Loucy (cell line): Measurements from ENCODE around the gene CYYR1.

Experiments
- H2AFZ ChIP-seq: fragments of 200-600 bp; sonication (generic); 2 replicates; pipeline ENCODE4 v1.6.0; 2016; ENCODE audit warnings: antibody characterized with exemption, mild to moderate bottlenecking, low read length, moderate library complexity
- H3F3A ChIP-seq: fragments of 200-600 bp; 2 replicates; pipeline ENCODE4 v1.6.0; 2016; ENCODE audit warnings: antibody characterized with exemption, low read depth, mild to moderate bottlenecking
- H3K27me3 ChIP-seq: fragments of 200-600 bp; sonication (generic); 2 replicates; pipeline ENCODE4 v1.6.1; 2014; ENCODE audit warnings: low read length, mild to moderate bottlenecking; ENCODE audit not compliant: insufficient read depth, poor library complexity, severe bottlenecking
- H3K36me3 ChIP-seq: fragments of 200-600 bp; sonication (generic); 2 replicates; pipeline ENCODE4 v1.6.1; 2016; ENCODE audit warnings: low read length; ENCODE audit not compliant: insufficient read depth
- H3K4me1 ChIP-seq: fragments of 200-600 bp; sonication (generic); 2 replicates; pipeline ENCODE4 v1.5.1; 2014; ENCODE audit warnings: low read length, mild to moderate bottlenecking; ENCODE audit not compliant: insufficient read depth, poor library complexity, severe bottlenecking
- H3K4me2 ChIP-seq: fragments of 200-600 bp; sonication (generic); 2 replicates; pipeline ENCODE4 v1.6.0; 2014; ENCODE audit warnings: antibody characterized with exemption, low read length, low read depth, mild to moderate bottlenecking; ENCODE audit not compliant: poor library complexity, severe bottlenecking
- H3K4me3 ChIP-seq: fragments of 200-600 bp; sonication (generic); 2 replicates; pipeline ENCODE4 v1.5.1; 2014; ENCODE audit warnings: low read length, mild to moderate bottlenecking, mixed read lengths; ENCODE audit not compliant: poor library complexity, severe bottlenecking
- H3K79me2 ChIP-seq: fragments of 200-600 bp; sonication (generic); 2 replicates; pipeline ENCODE4 v1.6.1; 2014; ENCODE audit warnings: low read length; ENCODE audit not compliant: insufficient read depth
- H3K9ac ChIP-seq: fragments of 200-600 bp; sonication (generic); 2 replicates; pipeline ENCODE4 v1.6.0; 2014; ENCODE audit warnings: mild to moderate bottlenecking, low read depth, low read length, moderate library complexity; ENCODE audit not compliant: poor library complexity, severe bottlenecking
- H3K9me2 ChIP-seq: fragments of 200-600 bp; sonication (generic); replicated peaks from 2 replicates; pipeline ENCODE4 v1.6.1; 2016; ENCODE audit warnings: low read depth, low read length, mixed read lengths
- H3K9me3 ChIP-seq: fragments of 200-600 bp; sonication (generic); 2 replicates; pipeline ENCODE4 v1.6.1; 2014; ENCODE audit warnings: mild to moderate bottlenecking, antibody characterized with exemption, low read length, low read depth; ENCODE audit not compliant: insufficient read depth
- H4K20me1 ChIP-seq: fragments of 200-600 bp; sonication (generic); 2 replicates; pipeline ENCODE4 v1.6.0; 2014; ENCODE audit warnings: antibody characterized with exemption, low read length, mild to moderate bottlenecking; ENCODE audit not compliant: insufficient read depth, poor library complexity, severe bottlenecking
- EZH2phosphoT487 ChIP-seq: fragments of 200-600 bp; IDR thresholded peaks from 2 replicates; pipeline ENCODE4 v1.6.1; 2018; ENCODE audit warnings: antibody characterized with exemption, mild to moderate bottlenecking, moderate library complexity, borderline replicate concordance
- TF ChIP-seq, protein P1 (sequence below): fragments of 200-600 bp; sonication (generic); conservative IDR thresholded peaks from 2 replicates; pipeline ENCODE4 v1.5.1; 2014; ENCODE audit warnings: mild to moderate bottlenecking, antibody characterized with exemption, low read length

Gene CYYR1

GRCh38 chr21:26448751-26449150 is 124.3 kb downstream of the CYYR1 start:
- Histone ChIP-seq H3K9ac (no peak overlapping the region), H3K4me2 (no peak overlapping the region), H3K4me1 (no peaks in the 10 kb centered on the region), H3K9me2 (no peaks in the 10 kb centered on the region; the same call in 1 of the 2 replicates), H3K27me3 (no peaks in the 10 kb centered on the region), H2AFZ (no peak overlapping the region), H4K20me1 (no peaks in the 10 kb centered on the region), H3K36me3 (no peaks in the 10 kb centered on the region), H3K9me3 (0 out of 2 replicates have a peak, but pooled peaks cover 6% of the 10 kb centered on the region), H3F3A (no peaks in the 10 kb centered on the region), H3K79me2 (no peaks in the 10 kb centered on the region), H3K4me3 (no peak overlapping the region)
- no peak for TF ChIP-seq EZH2phosphoT487

DNA sequence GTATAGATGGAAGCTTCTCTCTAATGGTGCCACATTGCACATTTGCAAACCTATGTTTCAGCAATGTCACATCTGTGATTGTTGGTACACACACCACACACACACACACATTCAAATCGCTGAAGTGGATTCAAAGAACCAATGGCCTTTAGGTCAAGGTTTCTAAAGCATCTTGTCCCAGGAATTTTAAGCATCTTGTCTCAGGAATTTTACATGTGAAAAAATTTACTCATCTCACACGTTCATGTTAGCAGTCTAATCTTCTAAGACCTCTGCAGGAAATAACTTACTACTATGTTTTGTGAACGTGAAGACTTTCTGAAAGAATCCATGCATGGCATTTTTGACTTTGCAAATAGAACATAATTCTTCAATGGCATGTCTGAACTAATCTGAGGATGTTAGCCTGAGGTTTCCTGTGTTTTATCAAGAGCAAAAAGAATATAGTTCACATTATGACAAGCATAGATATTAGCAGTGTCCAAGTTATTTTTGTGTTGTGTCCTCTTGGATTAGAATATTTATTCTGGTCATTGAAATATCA is 125.1 kb downstream of the CYYR1 start:
- no peak overlapping the region for H2AFZ ChIP-seq
- H3K36me3 ChIP-seq, result no peaks in the 10 kb centered on the region
- no peaks in the 10 kb centered on the region for H3K27me3 ChIP-seq
- H3K9me2 ChIP-seq, result no peaks in the 10 kb centered on the region; the same call in 1 of the 2 replicates
- 0 out of 2 replicates have a peak, but pooled peaks cover 6% of the 10 kb centered on the region for H3K9me3 ChIP-seq
- H3K4me3 ChIP-seq, result no peak overlapping the region
- no peaks in the 10 kb centered on the region for H4K20me1 ChIP-seq
- H3K79me2 ChIP-seq, result no peaks in the 10 kb centered on the region
- H3K4me2 ChIP-seq, result no peak overlapping the region
- TF ChIP-seq, protein P1, sequence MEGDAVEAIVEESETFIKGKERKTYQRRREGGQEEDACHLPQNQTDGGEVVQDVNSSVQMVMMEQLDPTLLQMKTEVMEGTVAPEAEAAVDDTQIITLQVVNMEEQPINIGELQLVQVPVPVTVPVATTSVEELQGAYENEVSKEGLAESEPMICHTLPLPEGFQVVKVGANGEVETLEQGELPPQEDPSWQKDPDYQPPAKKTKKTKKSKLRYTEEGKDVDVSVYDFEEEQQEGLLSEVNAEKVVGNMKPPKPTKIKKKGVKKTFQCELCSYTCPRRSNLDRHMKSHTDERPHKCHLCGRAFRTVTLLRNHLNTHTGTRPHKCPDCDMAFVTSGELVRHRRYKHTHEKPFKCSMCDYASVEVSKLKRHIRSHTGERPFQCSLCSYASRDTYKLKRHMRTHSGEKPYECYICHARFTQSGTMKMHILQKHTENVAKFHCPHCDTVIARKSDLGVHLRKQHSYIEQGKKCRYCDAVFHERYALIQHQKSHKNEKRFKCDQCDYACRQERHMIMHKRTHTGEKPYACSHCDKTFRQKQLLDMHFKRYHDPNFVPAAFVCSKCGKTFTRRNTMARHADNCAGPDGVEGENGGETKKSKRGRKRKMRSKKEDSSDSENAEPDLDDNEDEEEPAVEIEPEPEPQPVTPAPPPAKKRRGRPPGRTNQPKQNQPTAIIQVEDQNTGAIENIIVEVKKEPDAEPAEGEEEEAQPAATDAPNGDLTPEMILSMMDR, result no peak
- no peak for TF ChIP-seq EZH2phosphoT487
- no peaks in the 10 kb centered on the region for H3F3A ChIP-seq
- H3K4me1 ChIP-seq, result no peaks in the 10 kb centered on the region
- no peak overlapping the region for H3K9ac ChIP-seq

DNA sequence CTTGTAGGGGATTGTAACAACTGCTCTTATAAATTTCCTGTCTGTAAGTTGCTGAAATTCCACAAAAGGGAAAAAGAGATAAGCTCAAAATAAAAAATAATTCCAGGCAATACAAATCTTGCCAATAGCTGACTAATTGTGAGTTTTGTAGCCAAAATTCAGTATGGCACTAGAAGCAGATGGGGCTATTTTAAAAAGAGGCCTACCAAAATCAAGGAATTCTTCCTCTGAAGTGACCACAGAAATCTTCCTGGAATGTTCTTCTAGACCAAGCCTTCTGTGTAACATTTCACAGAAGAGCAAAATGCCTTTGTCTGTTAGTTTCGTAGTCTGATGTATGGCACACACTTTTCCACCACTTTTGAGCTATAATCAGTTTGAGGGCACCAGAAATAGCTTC is 127.6 kb downstream of the CYYR1 start:
- H2AFZ ChIP-seq, result no peak overlapping the region
- H3K4me2 ChIP-seq, result no peak overlapping the region
- H3K36me3 ChIP-seq, result no peaks in the 10 kb centered on the region
- TF ChIP-seq EZH2phosphoT487, result no peak
- TF ChIP-seq, protein P1, result no peak
- H3K9me2 ChIP-seq, result no peaks in the 10 kb centered on the region; the same call in 1 of the 2 replicates
- no peak overlapping the region for H3K9ac ChIP-seq
- H3K79me2 ChIP-seq, result no peaks in the 10 kb centered on the region
- no peaks in the 10 kb centered on the region for H3K27me3 ChIP-seq
- no peaks in the 10 kb centered on the region for H4K20me1 ChIP-seq
- H3F3A ChIP-seq, result no peaks in the 10 kb centered on the region
- H3K9me3 ChIP-seq, result peaks cover 6% of the 10 kb centered on the region; the same call in 1 of the 2 replicates
- no peak overlapping the region for H3K4me3 ChIP-seq
- H3K4me1 ChIP-seq, result no peaks in the 10 kb centered on the region

DNA sequence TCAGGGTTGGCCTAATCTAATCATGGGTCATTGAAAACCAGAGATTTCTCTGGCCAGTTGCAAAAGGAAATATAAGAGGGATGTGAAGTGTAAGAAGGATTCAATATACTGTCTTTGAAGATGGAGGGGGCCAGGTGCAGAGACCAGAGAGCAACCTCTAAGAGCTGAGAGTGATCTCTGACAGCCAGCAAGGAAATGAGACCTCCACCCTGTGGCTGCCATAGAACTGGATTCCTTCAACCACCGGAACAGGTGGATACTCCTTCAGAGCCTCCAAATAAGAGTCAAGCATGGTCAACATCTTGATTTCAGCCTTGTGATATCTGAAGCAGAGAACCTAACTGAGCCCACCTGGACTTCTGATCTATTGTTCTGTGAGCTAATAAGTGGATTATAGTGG is 128.4 kb downstream of the CYYR1 start:
- Histone ChIP-seq H2AFZ (no peak overlapping the region), H3K4me1 (no peaks in the 10 kb centered on the region), H3K4me2 (no peak overlapping the region), H3K36me3 (no peaks in the 10 kb centered on the region), H4K20me1 (no peaks in the 10 kb centered on the region), H3F3A (no peaks in the 10 kb centered on the region), H3K79me2 (no peaks in the 10 kb centered on the region), H3K9me3 (peaks cover 6% of the 10 kb centered on the region; the same call in 1 of the 2 replicates), H3K4me3 (no peak overlapping the region), H3K27me3 (no peaks in the 10 kb centered on the region), H3K9ac (no peak overlapping the region), H3K9me2 (no peaks in the 10 kb centered on the region; the same call in 1 of the 2 replicates)
- TF ChIP-seq, protein P1, result no peak
- no peak for TF ChIP-seq EZH2phosphoT487
